Mucosa of gallbladder (tissue), 1 donor: ENCODE data around the gene DAB2IP. TPM values are rescaled to one million over a fixed set of nuclear protein-coding genes. Genes with fewer than 3 reads are reported as not detected.

Source experiments
- DNase-seq: peaks from one replicate; pipeline ENCODE4 v3.0.0-alpha.2; 2020; ENCODE audit warnings: low spot score
- total RNA-seq: library from RNA; stranded (reverse); gene quantifications from one replicate; pipeline ENCODE4 v1.2.1, GENCODE V29; 2021
- donor health status: DM: no; HTN: no; CAD: no.

The DAB2IP gene
- total RNA-seq, 1 donor from 2014 or later = 114 TPM

DNA sequence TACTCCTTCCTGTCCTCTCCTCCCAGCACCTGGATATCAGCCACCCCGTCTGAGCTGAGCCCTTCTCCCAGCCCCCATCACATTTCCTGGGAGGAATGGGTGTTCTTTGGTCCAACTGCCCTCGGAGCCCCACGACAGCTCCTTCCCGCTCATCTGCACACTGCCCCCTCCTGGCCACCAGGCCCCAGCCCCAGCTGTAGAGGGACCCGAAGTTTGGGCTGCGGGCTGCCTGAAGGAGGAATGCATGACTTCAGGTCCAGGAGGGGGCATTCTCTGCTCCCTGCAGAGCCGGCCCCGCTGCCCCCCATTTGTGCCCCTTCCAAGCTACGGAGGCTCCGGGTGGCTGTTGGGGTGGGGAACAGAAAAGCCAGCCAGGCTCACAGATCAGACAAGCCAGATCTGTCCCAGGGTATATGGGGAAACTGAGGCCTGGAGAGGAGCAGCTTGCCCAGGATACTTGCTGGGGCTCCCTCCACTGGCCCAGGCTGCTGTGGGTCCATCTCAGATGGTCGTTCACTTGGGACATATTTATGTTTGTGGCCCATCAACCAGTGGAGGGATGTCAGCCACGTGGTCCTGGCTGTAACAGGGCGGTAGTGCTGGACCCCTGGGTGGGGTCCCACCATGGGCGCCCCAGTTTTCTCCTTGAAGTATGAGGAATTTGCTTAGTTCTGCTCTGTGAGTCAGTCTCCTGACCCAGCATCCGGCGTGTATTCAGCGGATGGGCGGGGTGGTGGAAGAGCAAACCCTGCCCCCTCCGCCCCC lies 33.1 kb downstream of the DAB2IP start:
- no peak for DNase-seq

DNA sequence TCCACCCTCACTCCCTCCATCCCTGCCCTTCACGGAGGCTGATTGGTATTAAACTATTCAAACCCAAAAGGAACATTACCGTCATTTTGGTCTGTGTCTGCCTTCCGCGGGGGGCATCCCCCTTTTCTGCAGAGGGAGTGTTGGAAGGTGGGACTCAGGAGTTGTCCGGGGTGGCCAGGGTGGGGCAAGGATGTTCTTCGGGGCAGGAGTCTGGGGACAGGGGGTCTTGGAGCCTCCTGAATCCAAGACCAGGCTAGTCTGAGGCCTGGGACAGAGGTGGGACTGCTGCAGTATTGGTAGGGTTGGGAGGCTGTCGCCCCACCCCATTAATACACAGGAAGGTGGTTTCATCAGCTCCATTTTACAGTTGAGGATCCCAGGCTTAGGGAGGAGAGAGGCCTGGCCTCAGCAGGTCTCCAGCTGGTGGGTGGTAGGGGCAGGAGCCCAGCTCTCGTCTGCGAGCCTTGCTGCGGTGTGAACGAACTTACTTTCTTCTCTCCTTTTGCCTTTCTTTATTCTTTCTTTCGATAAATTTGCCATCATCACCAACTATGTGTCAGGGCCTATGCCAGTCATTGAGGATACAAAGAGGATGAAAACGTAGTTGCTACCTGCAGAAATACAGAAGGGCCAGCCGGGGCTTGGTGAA lies 33.8 kb downstream of the DAB2IP start:
- DNase-seq = no peak

DNA sequence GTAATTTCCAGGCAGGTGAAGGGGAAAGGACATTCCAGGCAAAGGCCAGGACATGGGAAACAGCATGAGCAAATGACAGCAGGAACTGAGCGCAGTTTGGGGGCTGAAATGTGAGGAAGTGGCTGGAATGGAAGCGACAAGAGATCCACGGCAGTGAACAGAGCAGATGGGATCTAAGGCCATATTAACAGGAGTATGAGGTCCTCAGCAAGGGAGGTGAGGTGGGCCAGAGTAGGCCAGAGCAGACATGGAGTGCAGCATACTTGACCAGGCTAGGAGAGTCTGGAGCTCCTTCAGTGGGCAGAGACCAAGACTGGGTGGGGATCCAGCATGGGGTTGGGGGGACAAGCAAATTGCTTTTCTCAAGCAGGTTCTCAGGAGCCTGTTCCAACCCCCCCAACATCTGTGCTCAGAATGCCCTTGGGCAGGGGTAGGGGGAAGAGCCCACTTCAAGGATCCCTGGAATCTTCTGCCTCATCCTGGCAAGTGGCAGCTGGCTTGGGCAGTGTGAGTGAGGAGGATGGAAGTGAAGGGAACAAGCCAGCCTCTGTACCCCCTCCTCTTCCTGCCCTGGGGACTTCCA lies 34.5 kb downstream of the DAB2IP start:
- DNase-seq = no peak

DNA sequence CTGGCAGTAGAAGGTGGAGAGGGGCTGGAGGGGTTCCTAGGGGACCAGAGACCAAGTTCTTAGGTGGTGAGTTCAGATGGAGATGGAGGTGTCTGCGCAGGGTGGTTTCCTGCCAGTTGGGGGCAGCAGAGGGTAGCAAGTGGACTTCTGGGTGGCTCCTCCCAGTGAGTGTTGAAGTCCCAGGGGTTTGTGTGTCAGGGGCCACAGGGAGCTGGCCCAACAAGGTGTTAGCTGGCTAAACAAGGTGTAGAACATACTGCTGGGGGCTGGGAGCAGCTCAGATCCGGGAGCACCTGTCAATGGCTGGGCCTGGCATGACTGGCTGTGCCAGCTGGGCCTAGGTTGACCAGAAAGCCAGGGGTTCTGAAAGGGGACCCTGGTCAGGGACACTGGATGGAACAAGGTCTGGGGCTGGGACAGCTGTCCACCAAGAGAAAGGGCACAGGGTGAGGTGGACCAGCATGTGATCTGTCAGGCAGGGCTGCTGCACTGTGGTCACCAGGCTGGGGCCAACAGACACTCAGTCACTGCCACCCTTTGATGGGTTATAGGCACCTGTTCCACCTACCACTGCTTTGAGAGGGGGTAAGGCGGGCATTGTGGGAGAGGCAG lies 35.6 kb downstream of the DAB2IP start:
- DNase-seq = peak; percentile 82

DNA sequence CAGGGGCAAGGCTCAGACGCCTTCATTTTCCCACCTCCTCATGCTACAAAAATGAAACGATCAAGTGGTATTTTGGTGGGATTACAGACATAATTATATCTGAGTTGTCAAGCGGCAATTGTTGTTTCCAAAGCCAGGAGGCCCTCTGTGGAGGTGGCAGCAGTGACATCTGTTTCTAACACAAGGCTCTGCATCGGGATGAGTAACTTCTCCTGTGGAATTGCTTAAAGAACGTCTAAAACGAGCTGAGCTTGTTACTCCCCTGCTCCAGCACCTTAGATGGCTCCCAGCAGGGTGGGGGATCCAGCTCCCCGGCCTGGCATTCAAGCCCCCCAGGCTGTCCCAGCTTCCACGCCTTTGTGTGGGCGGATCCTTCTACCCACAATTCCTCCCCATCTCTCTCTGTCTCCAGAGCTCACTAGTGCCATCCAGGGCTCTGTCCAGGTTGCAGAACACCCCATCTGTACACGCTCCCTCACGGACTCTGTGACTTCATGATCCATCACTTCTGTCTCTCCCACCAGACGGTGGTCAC lies 36.8 kb downstream of the DAB2IP start:
- no peak for DNase-seq

DNA sequence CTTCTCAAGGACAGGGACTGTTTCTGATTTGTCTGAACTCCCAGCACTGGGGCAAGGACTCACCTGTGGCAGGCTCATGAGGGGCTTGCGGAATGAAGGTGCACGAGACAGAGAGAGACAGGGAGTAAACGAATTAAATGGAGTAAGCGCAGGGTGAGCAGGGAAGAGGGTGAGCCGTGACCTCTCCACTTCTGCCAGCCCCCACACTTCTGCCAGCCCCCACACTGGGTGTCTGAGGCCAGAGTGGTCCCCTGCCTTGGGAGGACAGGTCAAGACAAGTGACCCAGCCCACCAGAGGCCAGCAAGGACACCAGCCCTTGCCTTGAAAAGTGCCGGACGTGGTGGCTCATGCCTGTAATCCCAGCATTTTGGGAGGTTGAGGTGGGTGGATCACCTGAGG lies 37.2 kb downstream of the DAB2IP start:
- DNase-seq = no peak

DNA sequence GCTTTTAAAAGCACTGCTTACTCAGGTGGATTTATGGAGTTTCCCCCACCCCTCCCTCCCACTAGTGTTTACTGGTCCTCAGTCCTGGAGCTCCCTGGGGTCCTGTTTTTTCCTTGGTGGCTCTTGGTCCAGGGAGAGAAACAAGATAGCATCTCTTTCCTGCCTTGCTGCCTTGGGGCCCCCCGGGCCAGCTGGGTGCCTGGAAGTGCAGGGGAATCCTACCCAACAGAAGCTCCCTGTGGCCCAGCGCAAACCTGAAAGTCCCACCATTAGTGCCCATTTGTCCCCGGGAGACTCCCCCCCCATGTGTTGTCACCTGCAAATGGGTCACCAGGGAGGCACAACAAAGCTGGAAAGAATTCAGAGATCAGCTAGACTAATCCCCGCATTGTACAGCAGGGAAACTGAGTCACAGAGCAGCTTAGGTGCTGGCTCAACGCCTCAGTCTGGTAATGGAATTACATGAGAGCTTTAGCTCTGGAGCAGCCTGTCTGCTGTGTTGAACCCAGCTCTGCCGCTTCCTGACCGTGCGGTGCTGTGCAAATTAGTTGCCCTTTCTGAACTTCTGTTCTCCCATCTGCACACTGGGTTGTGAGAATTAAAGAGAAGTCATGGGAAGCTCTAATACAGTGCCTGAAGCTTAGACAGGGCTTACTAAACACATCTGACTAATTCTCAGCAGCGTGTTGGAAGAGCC lies 38.2 kb downstream of the DAB2IP start:
- no peak for DNase-seq

DNA sequence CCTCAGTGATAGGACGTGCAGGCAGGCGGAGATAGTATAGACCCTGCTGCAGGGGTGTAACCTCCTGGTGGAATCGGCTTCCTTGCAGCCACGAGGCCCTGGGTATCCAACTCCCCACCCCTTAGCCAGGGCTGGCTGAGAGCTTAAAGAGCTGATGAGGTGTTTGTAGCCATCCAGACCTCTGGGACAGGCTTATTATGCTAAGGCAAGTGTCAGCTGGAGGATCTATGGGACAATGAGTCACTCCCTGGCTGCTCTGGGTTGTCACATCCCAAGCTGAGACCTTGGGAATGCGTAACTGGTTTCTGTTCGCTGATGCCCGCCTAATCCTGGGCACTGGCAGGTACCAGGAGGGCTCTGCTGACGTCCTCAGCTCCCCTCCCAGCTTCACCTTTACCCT lies 38.9 kb downstream of the DAB2IP start:
- DNase-seq = no peak

DNA sequence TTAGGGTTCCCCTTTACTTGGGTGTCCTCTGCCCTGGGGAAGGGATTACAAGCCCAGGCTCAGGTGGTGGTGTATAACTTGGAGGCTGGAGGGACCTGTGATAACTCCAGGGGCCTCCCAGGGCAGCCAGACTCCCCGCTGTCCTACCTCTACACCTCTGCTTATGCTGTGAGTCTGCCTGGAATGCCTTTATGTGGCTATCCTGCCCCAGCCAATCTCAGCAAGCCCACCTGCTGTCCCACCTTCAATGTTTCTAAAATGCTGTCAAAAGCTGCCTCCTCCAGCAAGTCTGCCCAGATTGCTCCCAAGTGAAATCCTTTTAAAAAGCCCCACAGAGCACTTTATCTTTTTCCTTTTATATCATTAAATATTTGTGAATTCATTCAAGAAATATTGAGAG lies 39.3 kb downstream of the DAB2IP start:
- no peak for DNase-seq

DNA sequence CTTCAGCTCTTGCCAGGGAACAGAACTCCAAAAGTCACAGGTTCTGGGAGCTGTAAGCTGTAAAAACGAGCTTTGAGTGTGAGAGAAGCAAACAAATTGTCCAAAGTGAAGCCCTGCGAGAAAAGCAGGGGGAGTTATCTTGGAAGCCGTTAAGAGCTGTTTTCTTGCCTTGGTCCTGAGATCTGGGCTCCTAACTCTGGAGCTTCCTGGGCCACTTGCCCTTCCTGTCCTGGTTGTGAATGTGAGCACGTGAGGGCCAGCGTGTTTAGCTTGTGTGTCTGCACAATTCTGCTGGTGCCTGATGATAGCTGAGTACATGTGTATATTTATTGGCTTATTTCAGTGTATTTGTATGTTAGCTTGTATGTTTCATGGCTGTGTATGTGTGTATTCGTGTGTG lies 40.5 kb downstream of the DAB2IP start:
- DNase-seq = peak; percentile 35

DNA sequence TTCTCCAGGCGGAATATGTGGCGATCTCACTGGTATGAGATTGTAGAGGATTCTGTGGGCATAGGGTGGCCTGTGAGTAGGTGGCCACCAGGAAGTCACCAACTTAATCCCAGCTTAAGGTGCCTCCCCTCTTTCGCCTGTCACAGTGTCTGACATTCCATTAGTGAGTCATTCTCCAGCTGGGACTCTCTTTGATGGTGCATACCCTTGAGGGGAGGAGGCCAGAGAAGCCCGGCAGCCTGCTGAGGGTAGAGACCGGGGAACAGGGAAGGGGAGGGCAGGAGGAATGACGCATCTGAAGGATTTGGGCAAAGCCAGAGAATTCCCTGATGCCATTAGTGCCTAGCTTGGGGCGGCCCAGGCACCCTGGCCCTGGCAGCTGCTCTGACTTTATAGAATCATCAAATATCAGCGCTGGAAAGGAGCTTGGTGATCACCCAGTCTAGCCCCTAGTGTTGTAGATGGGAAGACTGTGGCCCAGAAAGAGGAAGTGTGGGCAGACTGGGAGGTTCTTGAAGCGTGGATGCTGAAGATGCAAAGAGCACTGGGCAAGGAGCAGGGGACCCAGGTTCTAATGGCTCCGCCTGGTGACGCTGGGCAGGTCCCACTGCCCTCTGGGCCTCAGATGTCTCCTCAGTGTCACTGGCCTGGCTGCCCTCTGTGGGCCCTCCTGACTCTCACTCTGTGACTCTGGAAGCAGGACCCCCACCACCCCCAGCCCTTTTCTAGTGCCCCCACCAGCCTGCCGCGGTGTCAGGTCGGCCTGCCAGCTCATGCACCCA lies 41.4 kb downstream of the DAB2IP start:
- DNase-seq = peak; percentile 32

DNA sequence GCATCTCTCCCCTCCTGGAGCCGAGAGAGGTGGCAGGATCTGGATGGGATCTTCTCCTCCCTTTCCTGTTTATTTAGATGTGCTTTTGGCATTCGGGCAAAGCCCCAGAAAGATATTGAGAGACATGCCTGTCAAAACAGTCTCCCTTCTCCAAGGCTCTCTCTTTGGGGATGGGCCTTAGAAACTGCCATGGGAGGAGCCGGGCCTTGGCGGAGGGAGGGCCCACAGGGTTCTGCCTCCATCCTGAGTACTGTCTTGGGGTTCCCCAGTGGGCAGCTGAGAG lies 41.9 kb downstream of the DAB2IP start:
- no peak for DNase-seq

DNA sequence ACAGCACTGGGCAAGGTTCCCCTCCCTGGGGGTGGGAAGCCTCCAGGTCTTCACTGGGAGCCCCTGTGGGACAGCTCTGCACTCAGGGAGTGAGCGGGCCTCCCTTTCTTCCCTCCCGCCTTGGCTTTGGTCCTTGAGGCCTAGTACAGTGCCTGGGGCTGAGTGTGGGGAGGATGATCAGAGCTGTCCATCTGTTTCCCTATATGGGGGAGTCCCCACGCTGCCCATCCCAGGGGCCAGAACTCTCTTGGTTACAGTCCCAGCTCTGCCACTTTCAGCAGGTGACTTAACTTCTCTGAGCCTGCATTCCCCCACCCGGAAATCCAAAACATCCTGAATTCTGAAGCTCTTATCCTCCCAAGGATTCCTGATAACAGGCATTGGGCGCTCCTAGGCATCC lies 42.6 kb downstream of the DAB2IP start:
- no peak for DNase-seq

DNA sequence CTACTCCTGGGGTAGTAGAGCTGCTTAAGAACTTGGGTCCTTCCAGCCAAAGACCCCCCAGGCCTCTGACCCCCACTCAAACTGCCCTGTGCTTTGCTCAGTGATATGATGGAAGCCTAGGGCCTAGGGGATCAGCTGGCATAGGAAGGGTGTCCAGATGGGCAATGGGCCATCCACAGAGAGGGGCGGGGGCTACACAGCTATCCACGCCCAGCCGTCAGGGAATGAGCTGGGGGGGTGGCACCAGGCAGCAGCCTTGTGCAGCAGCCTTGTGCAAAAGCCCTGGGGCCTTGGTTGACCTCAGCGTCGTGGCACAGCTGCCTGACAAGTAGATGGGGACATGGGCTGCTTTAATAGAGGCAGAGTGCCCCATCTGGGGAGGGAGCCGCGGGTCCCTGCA lies 43.2 kb downstream of the DAB2IP start:
- no peak for DNase-seq

DNA sequence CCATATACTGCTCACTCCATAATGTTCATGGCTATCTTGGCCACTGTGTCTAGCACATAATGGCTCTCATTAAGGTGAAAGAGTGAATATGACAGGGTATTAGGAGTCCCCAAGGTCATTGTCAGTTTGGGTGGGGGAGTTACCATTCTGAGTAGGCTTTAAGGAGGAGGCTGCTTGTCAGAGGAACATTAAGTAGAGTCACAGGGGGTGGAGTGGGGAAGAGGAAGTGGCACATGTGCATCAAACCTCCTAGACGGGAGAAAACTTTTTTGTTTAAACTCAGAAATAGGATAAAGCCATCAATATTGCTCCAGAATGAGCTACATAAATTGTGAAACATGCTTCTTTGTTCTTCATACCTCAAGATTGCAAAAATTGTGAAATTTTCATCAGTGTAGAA lies 45.5 kb downstream of the DAB2IP start:
- no peak for DNase-seq

DNA sequence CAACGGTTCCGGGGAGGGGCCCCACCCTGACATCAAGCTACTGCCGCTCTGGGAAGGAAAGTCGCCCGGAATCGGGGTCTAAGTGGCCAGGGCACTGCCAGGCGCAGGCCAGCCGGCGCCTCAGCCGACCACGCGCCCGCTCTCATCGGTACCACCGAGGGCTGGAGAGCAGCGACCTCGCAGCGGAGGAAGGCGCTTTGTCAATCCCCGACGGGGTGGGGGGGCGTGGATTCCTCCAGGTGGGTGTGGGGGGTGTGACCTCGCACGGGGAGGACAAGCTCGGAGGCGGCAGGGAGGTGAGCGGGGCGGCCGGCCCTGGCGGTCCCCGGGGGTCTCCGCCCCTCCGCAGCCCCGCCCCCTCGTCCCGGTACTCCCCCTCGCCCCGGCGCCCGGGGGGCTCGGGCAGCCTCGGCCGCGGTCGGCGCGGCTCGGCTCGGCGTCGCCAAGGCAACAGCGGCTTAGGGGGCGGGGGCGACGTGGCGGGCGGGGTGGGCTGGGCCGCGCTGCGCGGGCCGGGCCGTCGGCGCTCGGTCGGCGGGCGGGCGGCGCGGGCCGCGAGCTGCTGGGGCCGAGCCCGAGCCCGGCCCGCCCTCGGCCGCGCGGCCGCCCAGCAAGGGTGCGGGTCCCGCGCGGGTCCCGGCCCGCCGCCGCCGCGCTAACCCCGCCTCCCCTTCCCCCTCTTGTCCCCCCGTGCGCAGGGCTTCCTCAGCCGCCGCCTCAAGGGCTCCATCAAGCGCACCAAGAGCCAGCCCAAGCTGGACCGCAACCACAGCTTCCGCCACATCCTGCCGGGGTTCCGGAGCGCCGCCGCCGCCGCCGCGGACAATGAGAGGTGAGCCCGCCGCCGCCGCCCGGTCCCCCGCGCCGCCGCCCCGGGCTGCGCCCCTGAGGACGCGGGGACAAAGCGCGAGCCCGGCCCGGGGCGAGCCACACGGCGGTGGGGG lies 47.5 kb downstream of the DAB2IP start:
- DNase-seq = peak; percentile 62

DNA sequence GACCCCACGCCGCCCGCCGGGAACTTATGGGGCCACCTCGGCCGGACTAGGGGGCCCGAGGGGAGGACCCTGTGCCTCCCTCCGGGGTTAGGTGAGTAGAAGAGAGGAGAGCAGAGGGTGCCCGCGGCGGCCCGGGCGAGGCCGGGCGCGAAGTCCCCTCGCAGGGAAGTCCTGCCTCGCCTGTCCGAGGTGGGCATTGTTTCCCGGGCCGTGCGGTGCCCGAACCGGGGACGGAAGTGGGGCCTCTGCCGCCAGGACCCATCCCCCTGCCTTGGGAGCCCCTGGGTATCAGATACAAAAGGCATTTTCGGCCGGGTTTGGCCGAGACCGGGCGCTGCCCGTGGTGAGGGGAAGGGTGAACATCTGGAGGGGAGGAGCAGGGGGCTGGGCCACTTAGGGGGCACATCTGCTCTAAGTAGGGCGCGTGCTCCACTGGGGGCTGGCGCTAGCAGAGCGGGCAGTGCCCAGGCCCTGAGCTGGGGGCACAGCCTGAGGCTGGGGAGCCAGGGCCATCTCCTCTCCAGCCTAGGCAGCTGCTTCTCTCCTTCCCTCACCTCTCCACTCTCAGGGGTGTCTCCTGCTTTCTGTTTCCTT lies 48.2 kb downstream of the DAB2IP start:
- DNase-seq = no peak

DNA sequence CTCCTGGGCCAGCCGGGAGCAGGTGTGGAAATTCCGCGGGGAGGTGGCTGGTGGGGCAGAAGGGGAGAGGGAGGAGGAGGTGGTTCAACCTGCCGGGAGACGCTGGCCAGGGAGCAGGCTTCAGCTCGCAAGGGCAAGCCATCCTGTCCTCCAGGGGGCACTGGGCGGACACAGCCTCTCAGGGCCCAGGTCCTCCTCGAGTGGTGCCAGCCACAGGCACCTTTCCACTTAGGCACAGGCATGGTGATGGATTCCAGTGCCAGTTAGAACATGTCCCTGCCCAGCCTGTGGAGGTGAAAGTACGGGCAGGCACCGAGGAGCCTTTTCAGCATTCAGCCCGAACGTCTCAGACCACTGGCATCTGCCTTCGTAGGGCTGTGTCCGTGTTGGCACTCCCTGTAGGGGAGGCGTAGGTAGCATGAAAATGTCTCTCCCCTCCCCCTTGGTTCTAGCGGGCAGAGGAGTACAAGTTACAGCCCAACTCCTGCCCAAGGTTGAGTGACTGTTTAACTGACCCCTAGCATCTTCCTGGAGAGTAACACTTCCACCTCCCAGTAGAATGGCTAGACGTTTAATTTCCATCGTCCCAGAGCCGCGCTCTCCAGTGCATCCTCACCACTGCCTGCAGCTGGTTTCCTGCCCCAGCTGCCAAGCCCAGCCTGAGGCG lies 48.9 kb downstream of the DAB2IP start:
- DNase-seq = peak; percentile 67

DNA sequence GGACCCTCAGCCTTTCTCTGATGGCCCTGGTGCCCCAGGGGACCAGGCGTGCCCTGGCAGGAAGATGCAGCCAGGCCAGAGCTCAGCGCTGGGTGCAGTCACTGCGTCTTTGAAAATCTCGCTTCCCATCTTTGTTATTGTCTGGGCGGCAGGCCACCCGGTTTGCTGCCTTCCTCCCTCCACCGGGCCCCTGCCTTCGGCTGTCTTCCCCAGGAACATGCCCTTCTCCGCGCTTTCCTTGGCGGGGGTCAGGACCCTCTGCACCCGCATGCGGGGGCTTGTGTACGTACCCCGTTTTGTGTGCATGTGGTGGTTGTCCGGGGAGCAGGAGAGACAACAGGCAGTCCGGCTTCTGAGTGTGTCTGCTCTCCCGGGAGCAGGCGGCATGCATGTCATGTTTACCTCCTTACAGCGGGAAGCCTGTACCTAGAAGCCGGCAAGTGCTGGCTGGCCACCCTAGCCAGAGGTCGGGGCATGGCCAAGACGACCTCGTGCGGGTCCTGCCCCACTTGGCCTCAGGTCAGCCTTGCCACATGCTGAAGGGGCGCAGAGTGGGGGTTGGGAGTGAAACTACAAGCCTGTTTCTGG lies 49.5 kb downstream of the DAB2IP start:
- DNase-seq = no peak
